ENCODE data around the gene ROS1.
"Not testable (repeated sequence)": the region's sequence is repeated elsewhere in the genome, so short reads cannot be mapped to it uniquely, and the experiment has no call there.

ROS1 gene

DNA sequence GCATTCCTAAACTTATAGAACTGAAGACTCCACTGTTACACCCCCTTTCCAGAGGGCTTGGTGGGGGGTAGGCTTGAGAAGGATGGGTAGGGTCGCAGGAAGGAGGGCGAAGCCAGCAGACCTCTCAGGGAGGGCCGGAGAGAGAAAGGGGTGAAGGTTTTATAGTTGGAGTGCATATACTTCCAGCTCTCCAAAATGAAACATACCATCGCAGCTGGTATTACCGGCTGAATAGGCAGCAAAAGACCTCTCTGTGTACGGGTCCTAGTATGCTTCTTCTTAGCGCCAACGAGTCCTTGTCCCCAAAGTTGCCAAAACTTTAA is 161.4 kb downstream of the ROS1 start:
- Histone ChIP-seq H3K4me2 (ENCODE audit: low read length) (no peak overlapping the region), H4K20me1 (ENCODE audit: insufficient read depth, low read length) (no peaks in the 10 kb centered on the region)

GRCh38 chr6:117263353-117263927 is 162.3 kb downstream of the ROS1 start:
- Histone ChIP-seq H3K27ac (ENCODE audit: low read length) (no peak overlapping the region), H3K36me3 (replicated peaks; ENCODE audit: low read depth, low read length) (no peaks in the 10 kb centered on the region), H3K9me3 (ENCODE audit: insufficient read depth, low read length) (no peaks in the 10 kb centered on the region), H3K9ac (ENCODE audit: low read length) (no peak overlapping the region), H3K27me3 (ENCODE audit: low read depth, low read length) (no peaks in the 10 kb centered on the region), H3K4me1 (ENCODE audit: low read length) (no peaks in the 10 kb centered on the region), H3K4me3 (ENCODE audit: low read length) (no peak overlapping the region), H2AFZ (ENCODE audit: low read depth, low read length) (no peak overlapping the region), H3K4me2 (ENCODE audit: low read length) (no peak overlapping the region), H4K20me1 (ENCODE audit: insufficient read depth, low read length) (no peaks in the 10 kb centered on the region), H3K79me2 (ENCODE audit: low read length) (no peaks in the 10 kb centered on the region)
- TF ChIP-seq, protein P1, sequence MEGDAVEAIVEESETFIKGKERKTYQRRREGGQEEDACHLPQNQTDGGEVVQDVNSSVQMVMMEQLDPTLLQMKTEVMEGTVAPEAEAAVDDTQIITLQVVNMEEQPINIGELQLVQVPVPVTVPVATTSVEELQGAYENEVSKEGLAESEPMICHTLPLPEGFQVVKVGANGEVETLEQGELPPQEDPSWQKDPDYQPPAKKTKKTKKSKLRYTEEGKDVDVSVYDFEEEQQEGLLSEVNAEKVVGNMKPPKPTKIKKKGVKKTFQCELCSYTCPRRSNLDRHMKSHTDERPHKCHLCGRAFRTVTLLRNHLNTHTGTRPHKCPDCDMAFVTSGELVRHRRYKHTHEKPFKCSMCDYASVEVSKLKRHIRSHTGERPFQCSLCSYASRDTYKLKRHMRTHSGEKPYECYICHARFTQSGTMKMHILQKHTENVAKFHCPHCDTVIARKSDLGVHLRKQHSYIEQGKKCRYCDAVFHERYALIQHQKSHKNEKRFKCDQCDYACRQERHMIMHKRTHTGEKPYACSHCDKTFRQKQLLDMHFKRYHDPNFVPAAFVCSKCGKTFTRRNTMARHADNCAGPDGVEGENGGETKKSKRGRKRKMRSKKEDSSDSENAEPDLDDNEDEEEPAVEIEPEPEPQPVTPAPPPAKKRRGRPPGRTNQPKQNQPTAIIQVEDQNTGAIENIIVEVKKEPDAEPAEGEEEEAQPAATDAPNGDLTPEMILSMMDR (IDR thresholded peaks at IDR 0.05; ENCODE audit: low read depth, low read length): no peak
- TF ChIP-seq EZH2phosphoT487 (IDR thresholded peaks at IDR 0.05; ENCODE audit: low read depth): no peak

More for the DNA sequence above, 161.4 kb downstream of the ROS1 start:
- Histone ChIP-seq H3K9me3 (ENCODE audit: insufficient read depth, low read length) (no peaks in the 10 kb centered on the region), H2AFZ (ENCODE audit: low read depth, low read length) (no peak overlapping the region), H3K4me1 (ENCODE audit: low read length) (no peaks in the 10 kb centered on the region), H3K79me2 (ENCODE audit: low read length) (no peaks in the 10 kb centered on the region), H3K4me3 (ENCODE audit: low read length) (no peak overlapping the region), H3K9ac (ENCODE audit: low read length) (no peak overlapping the region), H3K27ac (ENCODE audit: low read length) (no peak overlapping the region), H3K27me3 (ENCODE audit: low read depth, low read length) (no peaks in the 10 kb centered on the region), H3K36me3 (replicated peaks; ENCODE audit: low read depth, low read length) (no peaks in the 10 kb centered on the region)
- TF ChIP-seq, protein P1 (IDR thresholded peaks at IDR 0.05; ENCODE audit: low read depth, low read length): no peak
- TF ChIP-seq EZH2phosphoT487 (IDR thresholded peaks at IDR 0.05; ENCODE audit: low read depth): no peak

DNA sequence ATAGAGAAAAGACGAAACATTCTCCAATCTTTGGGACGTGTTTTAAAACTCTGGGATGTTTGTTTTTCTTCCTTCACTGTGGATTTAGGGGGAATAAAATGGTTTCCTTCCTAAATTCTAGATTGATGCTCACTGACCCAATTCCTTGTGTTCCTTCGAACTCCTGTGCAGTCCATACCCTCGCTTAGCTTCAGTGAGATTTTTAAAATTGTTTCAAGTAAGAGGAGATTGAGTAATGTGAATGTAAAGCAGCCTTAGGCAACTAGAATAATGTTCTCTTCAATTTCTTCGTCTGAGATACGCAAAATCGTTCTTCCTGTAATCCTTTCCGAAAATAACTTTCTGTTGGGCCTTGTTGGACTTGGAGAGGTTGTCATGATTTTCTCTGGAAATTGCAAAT is 162.9 kb downstream of the ROS1 start:
- Histone ChIP-seq H3K36me3 (replicated peaks; ENCODE audit: low read depth, low read length) (no peaks in the 10 kb centered on the region), H3K9me3 (ENCODE audit: insufficient read depth, low read length) (no peaks in the 10 kb centered on the region), H3K4me1 (ENCODE audit: low read length) (no peaks in the 10 kb centered on the region), H4K20me1 (ENCODE audit: insufficient read depth, low read length) (no peaks in the 10 kb centered on the region), H3K27ac (ENCODE audit: low read length) (no peak overlapping the region), H3K9ac (ENCODE audit: low read length) (no peak overlapping the region), H3K4me2 (ENCODE audit: low read length) (no peak overlapping the region), H2AFZ (ENCODE audit: low read depth, low read length) (no peak overlapping the region), H3K27me3 (ENCODE audit: low read depth, low read length) (no peaks in the 10 kb centered on the region), H3K79me2 (ENCODE audit: low read length) (no peaks in the 10 kb centered on the region), H3K4me3 (ENCODE audit: low read length) (no peak overlapping the region)
- TF ChIP-seq, protein P1 (IDR thresholded peaks at IDR 0.05; ENCODE audit: low read depth, low read length): no peak
- TF ChIP-seq EZH2phosphoT487 (IDR thresholded peaks at IDR 0.05; ENCODE audit: low read depth): no peak

DNA sequence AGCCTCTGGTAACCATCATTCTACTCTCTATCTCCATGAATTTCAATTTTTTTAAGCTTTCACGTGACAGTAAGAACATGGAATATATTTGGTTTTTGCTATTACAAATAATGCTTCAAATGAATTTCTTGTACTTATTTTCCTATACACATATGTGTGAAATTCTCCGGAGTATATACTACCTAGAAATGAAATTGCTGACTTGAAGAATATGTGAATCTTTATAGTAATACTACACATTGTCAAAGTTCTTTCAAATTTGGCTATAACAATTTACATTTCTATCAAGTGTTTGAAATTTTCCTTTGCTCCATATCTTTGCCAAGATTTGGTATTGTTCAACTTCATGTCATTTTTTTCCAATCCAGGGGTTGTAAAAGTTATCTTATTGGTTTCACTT is 172.0 kb downstream of the ROS1 start:
- Histone ChIP-seq H3K4me1 (ENCODE audit: low read length) (no peaks in the 10 kb centered on the region), H2AFZ (ENCODE audit: low read depth, low read length) (no peak overlapping the region), H3K79me2 (ENCODE audit: low read length) (no peaks in the 10 kb centered on the region), H4K20me1 (ENCODE audit: insufficient read depth, low read length) (no peaks in the 10 kb centered on the region), H3K4me2 (ENCODE audit: low read length) (no peak overlapping the region), H3K9me3 (ENCODE audit: insufficient read depth, low read length) (no peaks in the 10 kb centered on the region), H3K27ac (ENCODE audit: low read length) (no peak overlapping the region), H3K27me3 (ENCODE audit: low read depth, low read length) (no peaks in the 10 kb centered on the region), H3K36me3 (replicated peaks; ENCODE audit: low read depth, low read length) (no peaks in the 10 kb centered on the region), H3K4me3 (ENCODE audit: low read length) (no peak overlapping the region), H3K9ac (ENCODE audit: low read length) (no peak overlapping the region)
- TF ChIP-seq, protein P1 (IDR thresholded peaks at IDR 0.05; ENCODE audit: low read depth, low read length): no peak
- no peak for TF ChIP-seq EZH2phosphoT487 (IDR thresholded peaks at IDR 0.05; ENCODE audit: low read depth)

DNA sequence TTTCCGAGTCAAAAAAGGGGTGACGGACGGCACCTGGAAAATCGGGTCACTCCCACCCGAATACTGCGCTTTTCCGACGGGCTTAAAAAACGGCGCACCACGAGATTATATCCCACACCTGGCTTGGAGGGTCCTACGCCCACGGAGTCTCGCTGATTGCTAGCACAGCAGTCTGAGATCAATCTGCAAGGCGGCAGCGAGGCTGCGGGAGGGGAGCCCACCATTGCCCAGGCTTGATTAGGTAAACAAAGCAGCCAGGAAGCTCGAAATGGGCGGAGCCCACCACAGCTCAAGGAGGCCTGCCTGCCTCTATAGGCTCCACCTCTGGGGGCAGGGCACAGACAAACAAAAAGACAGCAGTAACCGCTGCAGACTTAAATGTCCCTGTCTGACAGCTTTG is 180.8 kb downstream of the ROS1 start:
- H3K4me1 ChIP-seq (ENCODE audit: low read length); H3K4me3 ChIP-seq (ENCODE audit: low read length); H3K27me3 ChIP-seq (ENCODE audit: low read depth, low read length); H3K9me3 ChIP-seq (ENCODE audit: insufficient read depth, low read length); H2AFZ ChIP-seq (ENCODE audit: low read depth, low read length); H3K79me2 ChIP-seq (ENCODE audit: low read length); H3K9ac ChIP-seq (ENCODE audit: low read length); H3K4me2 ChIP-seq (ENCODE audit: low read length); H3K27ac ChIP-seq (ENCODE audit: low read length); H3K36me3 ChIP-seq (replicated peaks; ENCODE audit: low read depth, low read length); H4K20me1 ChIP-seq (ENCODE audit: insufficient read depth, low read length): not testable (repeated sequence)

GRCh38 chr6:117244571-117244970 is 181.2 kb downstream of the ROS1 start:
- not testable (repeated sequence) for H3K36me3 ChIP-seq (replicated peaks; ENCODE audit: low read depth, low read length); H3K79me2 ChIP-seq (ENCODE audit: low read length); H3K9ac ChIP-seq (ENCODE audit: low read length); H2AFZ ChIP-seq (ENCODE audit: low read depth, low read length); H3K9me3 ChIP-seq (ENCODE audit: insufficient read depth, low read length); H3K4me3 ChIP-seq (ENCODE audit: low read length); H4K20me1 ChIP-seq (ENCODE audit: insufficient read depth, low read length); H3K27me3 ChIP-seq (ENCODE audit: low read depth, low read length); H3K4me1 ChIP-seq (ENCODE audit: low read length); H3K4me2 ChIP-seq (ENCODE audit: low read length); H3K27ac ChIP-seq (ENCODE audit: low read length)

All from OCI-LY3 (cell line).